IMR-90 (cell line): ENCODE measurements around the gene GSTA4. TPM values are rescaled to one million over a fixed set of nuclear protein-coding genes. Genes with fewer than 3 reads are reported as not detected.

ENCODE experiments used
- ATAC-seq: fragments of 200-7000 bp; cut with Tn5 transposase; 2 replicates; pipeline ENCODE4 v1.9.1; 2020; ENCODE audit warnings: low read depth, mild to moderate bottlenecking, moderate library complexity
- BruUV-seq: library from RNA; stranded (reverse); fragments of 400-500 nt; replicated peaks from 2 replicates; lab custom pipeline; 2021; lab: Mats Ljungman, UMichigan
- CTCF ChIA-PET: fragments of 300-600 bp; formaldehyde crosslinking; extraction: SDS; loops from one replicate; lab custom pipeline; 2021; ENCODE audit warnings: antibody characterized with exemption; lab: Yijun Ruan, JAX
- POLR2A ChIA-PET: fragments of 300-600 bp; sonication (Branson Sonifier 250); formaldehyde crosslinking; loops from one replicate; lab custom pipeline; 2022; ENCODE audit warnings: antibody characterized with exemption; ENCODE audit not compliant: unreplicated experiment; lab: Charles Lee
- DNase-seq: peaks from one replicate; pipeline ENCODE4 v3.0.0; 2013
- H2AFZ ChIP-seq: replicated peaks from 2 replicates; pipeline ENCODE3; 2013; ENCODE audit warnings: low read length, mild to moderate bottlenecking; ENCODE audit not compliant: poor library complexity
- H2AK5ac ChIP-seq: 2 replicates; pipeline ENCODE4 v1.6.1; 2013; ENCODE audit warnings: low read depth, low read length, inconsistent platforms
- H2AK9ac ChIP-seq: replicated peaks from 2 replicates; pipeline ENCODE3; 2013; ENCODE audit warnings: mild to moderate bottlenecking, low read depth, low read length, moderate library complexity; ENCODE audit not compliant: poor library complexity
- H2BK120ac ChIP-seq: 2 replicates; pipeline ENCODE4 v1.6.1; 2013; ENCODE audit warnings: low read depth, low read length, inconsistent platforms
- H2BK15ac ChIP-seq: 3 replicates; pipeline ENCODE4 v1.6.1; 2013; ENCODE audit warnings: low read depth, low read length, inconsistent platforms
- H2BK20ac ChIP-seq: 2 replicates; pipeline ENCODE4 v1.6.1; 2013; ENCODE audit warnings: low read depth, mild to moderate bottlenecking, inconsistent platforms, low read length, moderate library complexity
- H2BK5ac ChIP-seq: 2 replicates; pipeline ENCODE4 v1.6.1; 2013; ENCODE audit warnings: mild to moderate bottlenecking, low read depth, low read length, inconsistent platforms; ENCODE audit not compliant: poor library complexity, severe bottlenecking
- H3K14ac ChIP-seq: replicated peaks from 2 replicates; pipeline ENCODE4 v1.6.1; 2013; ENCODE audit warnings: low read depth, low read length, inconsistent platforms
- H3K18ac ChIP-seq: 2 replicates; pipeline ENCODE4 v1.6.1; 2013; ENCODE audit warnings: low read depth, low read length, control low read depth
- H3K23ac ChIP-seq: 2 replicates; pipeline ENCODE4 v1.6.1; 2013; ENCODE audit warnings: low read depth, low read length, inconsistent platforms
- H3K27ac ChIP-seq: 2 replicates; pipeline ENCODE4 v1.5.1; 2013; ENCODE audit warnings: mild to moderate bottlenecking, control low read depth, low read length; ENCODE audit not compliant: insufficient read depth
- H3K27me3 ChIP-seq: 2 replicates; pipeline ENCODE4 v1.6.1; 2013; ENCODE audit warnings: low read length; ENCODE audit not compliant: control insufficient read depth, insufficient read depth
- H3K36me3 ChIP-seq: 2 replicates; pipeline ENCODE4 v1.6.1; 2013; ENCODE audit warnings: low read length, mixed read lengths; ENCODE audit not compliant: control insufficient read depth, insufficient read depth
- H3K4ac ChIP-seq: 2 replicates; pipeline ENCODE4 v1.6.1; 2013; ENCODE audit warnings: low read depth, low read length, inconsistent platforms
- H3K4me1 ChIP-seq: 2 replicates; pipeline ENCODE4 v1.6.1; 2013; ENCODE audit warnings: low read length, mixed read lengths; ENCODE audit not compliant: control insufficient read depth, insufficient read depth
- H3K4me2 ChIP-seq: 2 replicates; pipeline ENCODE4 v1.6.1; 2013; ENCODE audit warnings: low read depth, mild to moderate bottlenecking, control low read depth, low read length, moderate library complexity
- H3K4me3 ChIP-seq: 2 replicates; pipeline ENCODE4 v1.5.1; 2013; ENCODE audit warnings: low read depth, mild to moderate bottlenecking, control low read depth, low read length, moderate library complexity; ENCODE audit not compliant: insufficient read depth
- H3K56ac ChIP-seq: 2 replicates; pipeline ENCODE4 v1.6.1; 2013; ENCODE audit warnings: low read length, inconsistent platforms; ENCODE audit not compliant: insufficient read depth; ENCODE audit errors: extremely low read depth
- H3K79me1 ChIP-seq, 2 experiments: 2 replicates each; pipeline ENCODE4 v1.6.1; 2013; ENCODE audit warnings: low read length in 2 of 2, inconsistent platforms in 1 of 2, low read depth in 1 of 2
- H3K9ac ChIP-seq: 2 replicates; pipeline ENCODE4 v1.6.1; 2013; ENCODE audit warnings: low read depth, low read length, control low read depth
- H3K9me1 ChIP-seq: 2 replicates; pipeline ENCODE4 v1.6.1; 2013; ENCODE audit warnings: low read length, inconsistent platforms; ENCODE audit not compliant: insufficient read depth
- H3K9me3 ChIP-seq: 2 replicates; pipeline ENCODE4 v1.6.1; 2013; ENCODE audit warnings: low read length; ENCODE audit not compliant: control insufficient read depth, insufficient read depth
- H4K20me1 ChIP-seq: 2 replicates; pipeline ENCODE4 v1.6.1; 2013; ENCODE audit warnings: low read length, inconsistent platforms; ENCODE audit not compliant: insufficient read depth
- H4K5ac ChIP-seq: 2 replicates; pipeline ENCODE4 v1.6.1; 2013; ENCODE audit warnings: mild to moderate bottlenecking, low read depth, low read length, control low read depth
- H4K8ac ChIP-seq, 2 experiments: 2 replicates each; pipeline ENCODE4 v1.6.1; 2013; ENCODE audit warnings: low read depth in 2 of 2, low read length in 2 of 2, control low read depth in 1 of 2, inconsistent platforms in 1 of 2
- H4K91ac ChIP-seq: 2 replicates; pipeline ENCODE4 v1.6.1; 2013; ENCODE audit warnings: low read depth, low read length, inconsistent platforms; ENCODE audit not compliant: insufficient read depth
- BHLHE40 ChIP-seq: fragments of 150-350 bp; IDR thresholded peaks from 2 replicates; pipeline ENCODE4 v1.6.1; 2016; ENCODE audit warnings: mild to moderate bottlenecking, low read depth, low read length
- CEBPB ChIP-seq: IDR thresholded peaks from 2 replicates; pipeline ENCODE4 v1.6.1; 2012; ENCODE audit warnings: low read depth, low read length, improper control_type of control experiment
- CTCF ChIP-seq: conservative IDR thresholded peaks from 2 replicates; pipeline ENCODE4 v1.5.1; 2012; ENCODE audit warnings: mild to moderate bottlenecking, low read depth, low read length, improper control_type of control experiment
- FOS ChIP-seq: fragments of 150-350 bp; IDR thresholded peaks from 2 replicates; pipeline ENCODE4 v1.6.1; 2016; ENCODE audit warnings: low read depth, low read length
- MAZ ChIP-seq: IDR thresholded peaks from 2 replicates; pipeline ENCODE4 v1.6.1; 2012; ENCODE audit warnings: low read depth, mild to moderate bottlenecking, low read length, improper control_type of control experiment, moderate library complexity, borderline replicate concordance
- POLR2A ChIP-seq: IDR thresholded peaks from 2 replicates; pipeline ENCODE4 v1.6.1; 2012; ENCODE audit warnings: mild to moderate bottlenecking, low read depth, low read length
- RAD21 ChIP-seq: IDR thresholded peaks from 2 replicates; pipeline ENCODE4 v1.6.1; 2012; ENCODE audit warnings: low read length, improper control_type of control experiment
- RCOR1 ChIP-seq: IDR thresholded peaks from 2 replicates; pipeline ENCODE4 v1.6.1; 2012; ENCODE audit warnings: mild to moderate bottlenecking, low read length, improper control_type of control experiment; ENCODE audit not compliant: insufficient replicate concordance
- SMC3 ChIP-seq: fragments of 150-350 bp; IDR thresholded peaks from 2 replicates; pipeline ENCODE4 v1.6.1; 2016; ENCODE audit warnings: low read depth, mild to moderate bottlenecking, antibody characterized with exemption, low read length, moderate library complexity
- WGBS, 2 experiments: methylation state at CpG; one replicate each; pipeline versions ENCODE4 v1.1.5 to v1.1.7; 2013; ENCODE audit warnings: missing lambda C conversion rate in 2 of 2; ENCODE audit not compliant: insufficient read length in 1 of 2; ENCODE audit errors: extremely low coverage in 2 of 2; 5-methylcytosine and 5-hydroxymethylcytosine counted together
- dilution Hi-C: fragments of 300-500 bp; cut with HindIII; formaldehyde crosslinking; loops from one replicate; pipeline ENCODE4 v1.14.3; 2018; ENCODE audit warnings: low sequenced_read_pairs; ENCODE audit not compliant: unreplicated experiment
- in situ Hi-C: fragments of 300-500 bp; cut with MboI; formaldehyde crosslinking; loops from 3 replicates; pipeline ENCODE4 v1.14.3; 2019; ENCODE audit warnings: low sequenced_read_pairs, inconsistent platforms, mixed read lengths
- intact Hi-C: fragments of 100-400 bp; cut with micrococcal nuclease; formaldehyde crosslinking; loops from 2 replicates; pipeline ENCODE4 v1.10.0; 2022
- polyA plus RNA-seq, 3 experiments: library from polyadenylated mRNA; depleted of rRNA; stranded (reverse); fragments of >200 nt; gene quantifications; 2 replicates each; pipeline ENCODE4 v1.2.3, GENCODE V29; 2012; ENCODE audit warnings: low replicate concordance in 1 of 3
- total RNA-seq: library from RNA; depleted of rRNA; stranded (reverse); fragments of >200 nt; gene quantifications from 2 replicates; pipeline ENCODE4 v1.2.3, GENCODE V29; 2012
- TF ChIP-seq, protein P1 (sequence below): fragments of 150-350 bp; IDR thresholded peaks from 2 replicates; pipeline ENCODE4 v1.6.1; 2017; ENCODE audit warnings: mild to moderate bottlenecking, antibody characterized with exemption, low read length, low read depth
- TF ChIP-seq, protein P2 (sequence below): fragments of 150-350 bp; IDR thresholded peaks from 2 replicates; pipeline ENCODE4 v1.6.1; 2016; ENCODE audit warnings: low read depth, mild to moderate bottlenecking, low read length, moderate library complexity, borderline replicate concordance

The GSTA4 gene
- total and polyA plus RNA-seq, 2 of the 4 experiments (the other 2 are of a cell fraction) = 26.9 to 35.6 TPM

DNA sequence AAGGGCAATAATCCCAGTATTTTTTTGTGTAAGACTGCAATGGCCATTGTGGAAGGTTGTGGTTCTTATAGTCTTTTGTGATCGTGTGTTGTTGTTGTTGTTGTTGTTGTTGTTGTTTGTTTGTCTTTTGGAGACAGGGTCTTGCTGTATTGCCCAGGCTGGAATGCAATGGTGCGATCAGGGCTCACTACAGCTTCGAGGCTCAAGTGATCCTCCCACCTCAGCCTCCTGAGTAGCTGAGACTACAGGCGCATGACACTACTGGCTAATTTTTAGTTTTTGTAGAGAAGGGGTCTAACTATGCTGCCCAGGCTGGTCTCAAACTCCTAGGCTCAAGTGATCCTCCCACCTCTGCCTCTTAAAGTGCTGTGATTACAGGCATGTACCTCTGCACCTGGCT lies 3.5 kb upstream of the GSTA4 start:
- BruUV-seq = no TSS peak
- Histone ChIP-seq H3K9me1 (no peaks in the 10 kb centered on the region), H4K8ac (no peak overlapping the region), H3K14ac (no peak overlapping the region), H3K56ac (no peak overlapping the region), H3K4me2 (no peak overlapping the region), H3K4me3 (no peak overlapping the region), H3K9ac (no peak overlapping the region), H2BK20ac (no peak overlapping the region), H3K4ac (no peak overlapping the region), H4K5ac (no peak overlapping the region), H4K91ac (no peak overlapping the region), H3K4me1 (no peaks in the 10 kb centered on the region), H2BK15ac (no peak overlapping the region), H3K9me3 (no peaks in the 10 kb centered on the region), H3K36me3 (no peaks in the 10 kb centered on the region; the same call in 1 of the 2 replicates), H2AFZ (no peak overlapping the region), H3K27ac (no peak overlapping the region), H3K27me3 (no peaks in the 10 kb centered on the region), H2AK5ac (no peak overlapping the region), H3K79me1 (peaks cover 0 to 6% of the 10 kb centered on the region in 2 experiments; a peak in 2 of 4 replicates), H3K18ac (no peak overlapping the region), H4K20me1 (no peaks in the 10 kb centered on the region), H3K23ac (no peak overlapping the region), H2BK5ac (no peak overlapping the region), H2AK9ac (no peak overlapping the region), H2BK120ac (no peak overlapping the region)
- POLR2A ChIA-PET = no interaction called here
- in situ Hi-C loops (no loop called here), dilution Hi-C loops (no loop called here), intact Hi-C loops (loop anchor here (5.0 kb wide), 2 partner anchors 161 to 484 kb away; no protein-coding TSS in a partner anchor)
- DNase-seq = no peak
- no CpG with 5 or more reads among the region's 4 CpGs for WGBS, 2 experiments
- ATAC-seq = no peak
- CTCF ChIA-PET = interaction anchor here (0.6 kb wide), 1 partner anchor 499 kb away, joined by 3 read pairs; no protein-coding TSS in a partner anchor
- no peak for TF ChIP-seq CEBPB
- no peak for TF ChIP-seq FOS
- TF ChIP-seq SMC3 = no peak
- no peak for TF ChIP-seq CTCF
- TF ChIP-seq BHLHE40 = no peak
- TF ChIP-seq, protein P1, sequence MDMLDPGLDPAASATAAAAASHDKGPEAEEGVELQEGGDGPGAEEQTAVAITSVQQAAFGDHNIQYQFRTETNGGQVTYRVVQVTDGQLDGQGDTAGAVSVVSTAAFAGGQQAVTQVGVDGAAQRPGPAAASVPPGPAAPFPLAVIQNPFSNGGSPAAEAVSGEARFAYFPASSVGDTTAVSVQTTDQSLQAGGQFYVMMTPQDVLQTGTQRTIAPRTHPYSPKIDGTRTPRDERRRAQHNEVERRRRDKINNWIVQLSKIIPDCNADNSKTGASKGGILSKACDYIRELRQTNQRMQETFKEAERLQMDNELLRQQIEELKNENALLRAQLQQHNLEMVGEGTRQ = no peak
- no peak for TF ChIP-seq MAZ
- TF ChIP-seq RAD21 = no peak
- no peak for TF ChIP-seq RCOR1
- TF ChIP-seq POLR2A = no peak
- TF ChIP-seq, protein P2, sequence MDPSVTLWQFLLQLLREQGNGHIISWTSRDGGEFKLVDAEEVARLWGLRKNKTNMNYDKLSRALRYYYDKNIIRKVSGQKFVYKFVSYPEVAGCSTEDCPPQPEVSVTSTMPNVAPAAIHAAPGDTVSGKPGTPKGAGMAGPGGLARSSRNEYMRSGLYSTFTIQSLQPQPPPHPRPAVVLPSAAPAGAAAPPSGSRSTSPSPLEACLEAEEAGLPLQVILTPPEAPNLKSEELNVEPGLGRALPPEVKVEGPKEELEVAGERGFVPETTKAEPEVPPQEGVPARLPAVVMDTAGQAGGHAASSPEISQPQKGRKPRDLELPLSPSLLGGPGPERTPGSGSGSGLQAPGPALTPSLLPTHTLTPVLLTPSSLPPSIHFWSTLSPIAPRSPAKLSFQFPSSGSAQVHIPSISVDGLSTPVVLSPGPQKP = no peak
